Kidney (tissue), 14 donors: ENCODE data around the gene OSBPL8. TPM values are rescaled to one million over a fixed set of nuclear protein-coding genes. Genes with fewer than 3 reads are reported as not detected.

Experiments used
- DNase-seq, 5 donors: peaks; one replicate each; pipeline ENCODE4 v3.0.0-alpha.2; 2013 to 2020
- FAIRE-seq: peaks from 2 replicates; lab custom pipeline; 2012; peaks lifted over from hg19 to GRCh38; lab: Jason Lieb, UNC
- H3K27ac ChIP-seq, 2 donors: one replicate each; pipeline ENCODE4 v1.7.0; 2013; ENCODE audit warnings: low read depth in 2 of 2, low read length in 2 of 2, inconsistent platforms in 1 of 2
- H3K27me3 ChIP-seq: one replicate; pipeline ENCODE4 v1.7.1; 2013; ENCODE audit warnings: low read length, inconsistent platforms; ENCODE audit not compliant: control insufficient read depth, insufficient read depth
- H3K36me3 ChIP-seq, 3 donors: one replicate each; pipeline versions ENCODE4 v1.7.0 to v1.7.1; 2013; ENCODE audit warnings: low read length in 3 of 3, control low read depth in 1 of 3, inconsistent platforms in 1 of 3; ENCODE audit not compliant: insufficient read depth in 3 of 3, control insufficient read depth in 2 of 3
- H3K4me1 ChIP-seq, 3 donors: one replicate each; pipeline versions ENCODE4 v1.7.0 to v1.7.1; 2013; ENCODE audit warnings: low read length in 3 of 3, inconsistent platforms in 1 of 3, low read depth in 1 of 3; ENCODE audit not compliant: control insufficient read depth in 2 of 3, insufficient read depth in 2 of 3
- H3K4me3 ChIP-seq, 3 donors: one replicate each; pipeline versions ENCODE4 v1.7.0 to v1.8.1; 2013; ENCODE audit warnings: low read length in 3 of 3, control low read depth in 1 of 3, inconsistent platforms in 1 of 3
- H3K9ac ChIP-seq, 3 donors: one replicate each; pipeline versions ENCODE4 v1.7.0 to v1.7.1; 2013; ENCODE audit warnings: low read length in 3 of 3, control low read depth in 1 of 3, inconsistent platforms in 1 of 3
- H3K9me3 ChIP-seq, 3 donors: one replicate each; pipeline versions ENCODE4 v1.7.0 to v1.7.1; 2013; ENCODE audit warnings: low read length in 3 of 3, control low read depth in 1 of 3, inconsistent platforms in 1 of 3; ENCODE audit not compliant: control insufficient read depth in 2 of 3, insufficient read depth in 1 of 3
- intact Hi-C: fragments of 100-400 bp; cut with DNase I; formaldehyde crosslinking; loops from one replicate; pipeline ENCODE4 v1.11.1; 2022
- polyA plus RNA-seq: library from polyadenylated mRNA; stranded (reverse); fragments of 350-450 nt; fragmentation: Illumina TruSeq; extraction: RNeasy Lipid Tissue Mini Kit (QIAGEN cat#74804); gene quantifications from one replicate; pipeline ENCODE4 v1.2.3, GENCODE V29; 2014; ENCODE audit warnings: low read depth, low replicate concordance; ENCODE audit not compliant: insufficient read depth
- total RNA-seq: library from RNA; stranded (reverse); fragmentation: NEBNext Ultra II Directional; extraction: Animal tissue kit (Norgen Biotek cat#: 25700); gene quantifications from one replicate; pipeline ENCODE4 v1.2.1, GENCODE V29; 2021
- TF ChIP-seq, protein P1 (sequence below): IDR thresholded peaks from 3 replicates; pipeline ENCODE4 v1.5.1; 2012; ENCODE audit warnings: mild to moderate bottlenecking, moderate library complexity, borderline replicate concordance; ENCODE audit not compliant: insufficient read depth; ENCODE audit errors: extremely low read depth
- donor health status: control.
- donor health status: control.
- donor health status: control.
- donor health status: control.
- donor health status: control.
- donor health status: DM: yes; HTN: yes; CAD: no.
- donor health status: Normal renal cell carcinoma (clear cell type).

Gene OSBPL8
- total and polyA plus RNA-seq, 2 donors from 2014 or later: 11.5 to 69.7 TPM

DNA sequence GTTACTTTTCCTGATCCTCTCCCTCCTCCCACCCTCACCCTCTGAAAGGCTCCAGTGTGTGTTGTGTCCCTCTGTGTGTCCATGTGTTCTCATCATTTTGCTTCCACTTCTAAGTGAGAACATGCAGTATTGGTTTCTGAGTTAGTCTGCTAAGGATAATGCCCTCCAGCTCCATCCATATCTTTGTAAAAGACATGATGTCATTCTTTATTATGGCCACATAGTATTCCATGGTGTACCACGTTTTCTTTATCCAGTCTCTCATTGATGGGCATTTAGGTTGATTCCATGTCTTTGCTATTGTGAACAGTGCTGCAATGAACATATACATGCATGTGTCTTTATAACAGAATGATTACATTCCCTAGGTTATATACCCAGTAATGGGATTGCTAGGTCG is 159.4 kb downstream of the OSBPL8 start:
- Histone ChIP-seq H3K9ac (no peak overlapping the region), H3K27me3 (no peaks in the 10 kb centered on the region), H3K4me3 (no peak overlapping the region), H3K27ac (no peak overlapping the region), H3K36me3 (peaks cover 0 to 14% (median 2%) of the 10 kb centered on the region in 3 donors), H3K9me3 (no peaks in the 10 kb centered on the region), H3K4me1 (no peaks in the 10 kb centered on the region)
- no peak for DNase-seq
- TF ChIP-seq, protein P1, sequence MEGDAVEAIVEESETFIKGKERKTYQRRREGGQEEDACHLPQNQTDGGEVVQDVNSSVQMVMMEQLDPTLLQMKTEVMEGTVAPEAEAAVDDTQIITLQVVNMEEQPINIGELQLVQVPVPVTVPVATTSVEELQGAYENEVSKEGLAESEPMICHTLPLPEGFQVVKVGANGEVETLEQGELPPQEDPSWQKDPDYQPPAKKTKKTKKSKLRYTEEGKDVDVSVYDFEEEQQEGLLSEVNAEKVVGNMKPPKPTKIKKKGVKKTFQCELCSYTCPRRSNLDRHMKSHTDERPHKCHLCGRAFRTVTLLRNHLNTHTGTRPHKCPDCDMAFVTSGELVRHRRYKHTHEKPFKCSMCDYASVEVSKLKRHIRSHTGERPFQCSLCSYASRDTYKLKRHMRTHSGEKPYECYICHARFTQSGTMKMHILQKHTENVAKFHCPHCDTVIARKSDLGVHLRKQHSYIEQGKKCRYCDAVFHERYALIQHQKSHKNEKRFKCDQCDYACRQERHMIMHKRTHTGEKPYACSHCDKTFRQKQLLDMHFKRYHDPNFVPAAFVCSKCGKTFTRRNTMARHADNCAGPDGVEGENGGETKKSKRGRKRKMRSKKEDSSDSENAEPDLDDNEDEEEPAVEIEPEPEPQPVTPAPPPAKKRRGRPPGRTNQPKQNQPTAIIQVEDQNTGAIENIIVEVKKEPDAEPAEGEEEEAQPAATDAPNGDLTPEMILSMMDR: no peak
- intact Hi-C loops: no loop called here
- FAIRE-seq: no peak

DNA sequence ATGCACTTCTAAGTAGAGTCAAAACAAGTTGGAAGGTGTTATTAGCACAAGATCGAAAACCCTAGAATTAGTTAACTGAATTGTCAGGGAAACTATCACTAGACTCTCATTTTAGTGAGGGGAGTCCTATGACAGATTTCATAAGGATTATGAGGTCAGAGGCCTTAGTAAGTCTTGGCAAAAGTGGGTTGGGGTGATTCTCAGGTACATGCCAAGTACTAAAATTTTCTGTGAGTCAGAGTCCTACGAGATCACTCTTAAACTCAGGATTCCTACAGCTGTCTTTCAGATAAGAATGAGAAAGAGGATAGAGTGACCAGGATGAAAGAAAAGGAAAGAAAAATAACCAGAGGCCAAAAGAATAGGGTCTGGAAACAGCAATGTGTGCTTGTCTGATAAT is 160.5 kb downstream of the OSBPL8 start:
- no peaks in the 10 kb centered on the region for H3K27me3 ChIP-seq
- DNase-seq: no peak
- H3K4me3 ChIP-seq: no peak overlapping the region
- H3K9ac ChIP-seq: no peak overlapping the region
- TF ChIP-seq, protein P1: no peak
- no peak overlapping the region for H3K27ac ChIP-seq
- H3K36me3 ChIP-seq: peaks cover 0 to 14% (median 2%) of the 10 kb centered on the region in 3 donors
- H3K4me1 ChIP-seq: no peaks in the 10 kb centered on the region
- H3K9me3 ChIP-seq: no peaks in the 10 kb centered on the region
- no peak for FAIRE-seq
- intact Hi-C loops: no loop called here

GRCh38 chr12:76398106-76398505 is 161.5 kb downstream of the OSBPL8 start:
- Histone ChIP-seq H3K9me3 (no peaks in the 10 kb centered on the region), H3K27ac (no peak overlapping the region), H3K9ac (no peak overlapping the region), H3K4me1 (no peaks in the 10 kb centered on the region), H3K27me3 (no peaks in the 10 kb centered on the region), H3K4me3 (no peak overlapping the region), H3K36me3 (peaks cover 0 to 14% (median 2%) of the 10 kb centered on the region in 3 donors)
- DNase-seq: no peak
- no peak for FAIRE-seq
- intact Hi-C loops: no loop called here
- TF ChIP-seq, protein P1: no peak

DNA sequence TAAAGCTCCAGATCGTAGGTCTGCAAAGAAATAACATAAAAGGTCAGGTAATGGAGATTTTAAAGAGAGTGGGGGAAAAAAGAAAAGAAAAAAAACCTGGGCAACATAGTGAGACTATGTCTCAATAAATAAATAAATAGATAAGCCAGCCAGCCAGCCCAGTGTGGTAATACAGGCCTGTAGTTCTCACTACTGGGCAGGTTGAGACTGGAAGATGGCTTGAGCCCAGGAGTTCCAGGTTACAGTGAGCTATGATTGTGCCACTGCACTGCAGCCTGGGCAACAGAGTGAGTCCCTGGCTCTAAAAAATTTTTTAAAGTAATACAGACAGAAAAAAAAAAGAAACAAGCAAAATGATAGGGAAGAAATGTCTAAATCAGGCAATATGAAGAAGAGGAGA is 168.1 kb downstream of the OSBPL8 start:
- Histone ChIP-seq H3K4me3 (no peak overlapping the region), H3K9me3 (no peaks in the 10 kb centered on the region), H3K27ac (no peak overlapping the region), H3K36me3 (peaks cover 2 to 9% (median 3%) of the 10 kb centered on the region in 3 donors), H3K9ac (no peak overlapping the region), H3K27me3 (no peaks in the 10 kb centered on the region), H3K4me1 (no peaks in the 10 kb centered on the region)
- intact Hi-C loops: no loop called here
- no peak for DNase-seq
- TF ChIP-seq, protein P1: no peak
- FAIRE-seq: no peak
